GM18861 (cell line): ENCODE results near the gene GABPB1.

Source experiments
- ATAC-seq: cut with Tn5 transposase; IDR thresholded peaks from one replicate; pipeline ENCODE4 v1.9.1; 2021; ENCODE audit not compliant: unreplicated experiment

The GABPB1 gene

GRCh38 chr15:50280271-50280670 lies 74.7 kb downstream of the GABPB1 start:
- ATAC-seq, result no peak

DNA sequence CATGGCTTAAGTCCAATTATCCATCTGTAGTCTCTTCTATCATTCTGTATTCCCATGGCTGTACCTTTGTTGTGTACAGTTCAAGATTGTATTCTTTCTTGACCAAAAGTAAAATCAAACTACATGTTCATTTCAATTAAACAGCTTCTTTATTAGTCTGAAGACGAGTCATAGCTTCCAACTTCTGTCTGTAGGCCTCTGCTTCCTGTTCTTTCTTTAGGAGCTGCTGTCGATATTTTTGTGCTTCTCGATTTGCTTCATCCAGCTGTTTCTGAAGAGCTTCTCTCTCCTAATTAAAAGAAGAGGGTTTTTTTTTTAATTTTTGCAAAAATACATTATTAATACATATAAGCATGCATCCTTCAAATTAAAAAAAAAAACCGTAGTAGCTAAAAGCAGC lies 76.5 kb downstream of the GABPB1 start:
- ATAC-seq, result no peak

GRCh38 chr15:50277370-50277769 lies 77.6 kb downstream of the GABPB1 start:
- no peak for ATAC-seq

DNA sequence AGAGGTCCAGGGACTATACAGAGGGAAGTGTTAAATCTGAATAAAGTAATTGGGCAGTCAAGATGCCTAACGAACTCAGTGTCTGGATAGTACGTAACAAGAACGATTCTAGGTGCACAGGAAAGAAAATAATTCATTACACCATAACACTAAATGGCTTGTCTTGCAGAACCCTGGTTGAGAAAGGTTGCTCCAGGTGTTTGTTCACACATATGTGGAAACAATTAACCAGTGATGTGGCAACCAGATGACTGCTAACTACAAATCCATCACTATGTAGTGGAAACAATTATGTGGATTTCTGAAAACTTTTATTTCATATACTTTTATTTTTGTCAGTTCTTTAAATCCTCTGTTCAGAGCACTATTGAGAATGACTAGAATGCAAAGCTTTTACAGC lies 79.1 kb downstream of the GABPB1 start:
- ATAC-seq, result no peak

- ATAC-seq, result no peak
Observed at GRCh38 chr15:50275091-50275490, 79.9 kb downstream of the GABPB1 start.

DNA sequence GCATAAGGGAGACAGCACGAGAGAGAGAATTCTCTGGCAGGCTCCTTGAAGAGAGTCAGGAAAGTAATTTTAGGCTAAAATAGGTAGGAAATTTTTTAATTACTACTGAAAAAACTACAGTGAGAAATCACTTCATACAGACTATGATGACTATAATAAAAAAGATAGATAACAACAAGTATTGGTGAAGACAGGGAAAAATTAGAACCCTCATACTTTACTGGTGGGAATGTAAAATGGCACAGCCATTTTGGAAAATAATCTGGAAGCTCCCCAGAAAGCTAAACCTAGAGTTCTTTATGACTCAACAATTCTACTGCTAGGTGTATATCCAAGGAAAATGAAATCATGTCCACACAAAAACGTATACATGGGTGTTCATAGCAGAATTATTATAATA lies 87.4 kb downstream of the GABPB1 start:
- no peak for ATAC-seq

GRCh38 chr15:50265620-50266019 lies 89.4 kb downstream of the GABPB1 start, which contains the start of gene HDC:
TSS of gene HDC (minus strand) at chr15:50265726. CDS start at chr15:50265623, 103 bp downstream.
- no peak for ATAC-seq

GRCh38 chr15:50262533-50262932 lies 92.5 kb downstream of the GABPB1 start:
- ATAC-seq, result no peak

DNA sequence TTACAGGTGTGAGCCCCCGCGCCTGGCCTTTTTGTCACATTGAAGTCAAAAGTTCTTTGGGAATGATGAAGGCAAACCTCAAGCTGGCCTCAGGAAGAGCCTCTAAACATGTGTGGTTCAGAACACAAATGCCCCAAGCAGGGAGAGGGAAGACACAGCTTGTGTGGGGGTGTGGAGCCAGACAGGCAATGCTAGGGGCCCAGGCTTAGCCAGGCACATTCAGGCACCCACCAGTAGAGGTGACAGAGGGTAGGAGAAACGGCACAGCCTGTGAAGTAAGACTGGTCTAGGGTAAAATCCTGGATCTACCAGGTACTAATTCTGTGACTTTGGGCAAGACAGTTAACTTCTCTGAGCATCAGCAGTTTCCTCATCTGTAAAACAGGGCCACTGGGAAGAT lies 93.0 kb downstream of the GABPB1 start:
- ATAC-seq, result no peak

DNA sequence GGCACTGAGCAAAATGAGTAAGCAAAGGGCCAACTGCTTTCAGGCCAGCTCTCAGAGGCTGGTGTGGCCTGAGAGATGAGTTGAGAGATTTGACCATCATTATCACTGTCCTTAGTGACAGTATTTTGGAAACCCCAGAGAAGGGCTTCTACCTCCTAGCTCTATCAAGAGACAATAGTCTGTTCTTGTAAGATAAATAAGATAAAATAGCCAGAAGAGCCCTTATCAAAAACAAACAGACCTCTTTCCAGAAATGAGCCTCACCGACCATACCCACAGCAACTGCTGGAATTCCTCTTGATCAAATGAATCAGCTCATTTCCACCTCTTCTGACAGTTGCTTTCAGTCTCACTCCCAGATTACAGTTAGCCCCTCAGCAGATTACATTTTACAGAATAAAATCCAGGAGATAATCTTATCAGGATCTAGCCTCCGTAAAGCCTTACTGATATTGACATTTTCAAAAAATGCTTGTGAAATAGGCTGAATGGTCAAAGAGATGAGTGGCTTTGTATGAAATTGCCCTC lies 94.0 kb downstream of the GABPB1 start:
- peak; percentile 43 for ATAC-seq

DNA sequence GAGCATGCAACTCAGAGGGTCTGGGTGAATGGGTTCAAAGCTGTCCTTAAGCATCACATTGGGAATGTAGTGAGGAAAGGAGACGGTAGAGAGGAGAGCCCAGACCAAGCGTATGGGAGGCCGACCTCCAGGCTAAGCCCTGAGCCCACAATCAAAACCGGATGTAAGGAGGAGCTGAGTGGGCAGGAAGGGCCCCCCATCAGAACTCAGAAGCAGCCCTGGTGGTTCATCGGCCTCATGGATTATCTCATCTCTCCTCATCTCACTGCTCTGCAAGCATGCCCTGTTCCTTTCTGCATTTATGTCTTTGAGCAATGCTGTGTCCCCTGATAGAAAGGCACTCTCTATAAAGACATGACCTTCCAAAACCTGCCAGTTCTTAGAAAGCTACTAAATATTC lies 95.7 kb downstream of the GABPB1 start:
- no peak for ATAC-seq

- no peak for ATAC-seq
Observed at GRCh38 chr15:50257924-50258323, 97.1 kb downstream of the GABPB1 start.

GRCh38 chr15:50257332-50257731 lies 97.7 kb downstream of the GABPB1 start:
- no peak for ATAC-seq

- ATAC-seq, result no peak
Observed at GRCh38 chr15:50256188-50257041, 98.6 kb downstream of the GABPB1 start.

DNA sequence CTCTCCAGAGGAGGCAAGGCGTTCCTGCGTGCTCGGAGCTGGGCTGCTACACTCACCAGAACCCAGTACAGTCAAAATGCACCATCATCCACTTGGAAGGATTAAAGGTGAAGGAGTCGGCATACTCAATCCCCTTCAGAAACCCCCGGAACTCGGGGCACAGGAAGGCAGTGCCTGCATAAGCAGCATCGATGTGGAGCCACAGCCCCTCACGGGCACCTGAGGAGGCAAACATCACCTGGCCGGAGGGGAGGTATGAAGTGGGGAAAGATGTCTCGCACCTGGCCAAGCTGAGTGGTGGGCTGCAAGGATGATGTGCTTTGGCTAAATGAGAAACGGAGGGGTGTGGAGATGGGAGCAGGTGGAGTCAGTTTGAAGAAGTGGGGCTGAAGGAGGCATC lies 102.4 kb downstream of the GABPB1 start:
- ATAC-seq, result no peak

GRCh38 chr15:50251638-50252182 lies 103.3 kb downstream of the GABPB1 start:
- no peak for ATAC-seq

DNA sequence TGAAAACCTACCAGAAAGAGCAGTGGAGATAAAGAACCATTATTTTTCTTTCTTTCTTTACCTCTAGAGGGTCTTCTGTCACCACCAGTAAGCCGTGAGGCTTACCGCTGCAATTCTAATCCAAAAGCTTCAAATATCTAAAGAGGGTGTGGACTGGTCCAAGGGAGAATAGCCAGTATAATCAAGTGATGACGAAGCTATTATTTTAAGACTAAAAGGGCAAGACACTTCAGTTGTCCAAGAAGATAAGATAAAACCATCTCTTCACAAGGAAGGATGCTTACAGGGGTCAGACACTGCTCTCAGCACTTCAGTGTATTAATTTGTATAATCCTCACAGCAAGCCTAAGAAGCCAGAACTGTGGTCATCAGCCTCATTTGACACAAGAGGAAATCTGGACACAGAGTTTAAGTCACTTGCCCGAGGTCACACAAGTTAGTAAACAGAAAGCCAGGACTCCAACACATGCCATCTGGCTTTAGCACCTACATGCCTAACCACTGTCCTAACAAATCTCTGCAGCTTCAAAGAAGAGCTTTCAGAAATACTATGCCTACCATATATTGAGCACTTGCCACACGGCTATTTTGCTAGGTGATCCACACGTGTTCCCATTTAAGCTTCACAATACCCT lies 104.1 kb downstream of the GABPB1 start:
- ATAC-seq, result no peak

- ATAC-seq, result no peak
Observed at GRCh38 chr15:50249704-50250103, 105.3 kb downstream of the GABPB1 start.

DNA sequence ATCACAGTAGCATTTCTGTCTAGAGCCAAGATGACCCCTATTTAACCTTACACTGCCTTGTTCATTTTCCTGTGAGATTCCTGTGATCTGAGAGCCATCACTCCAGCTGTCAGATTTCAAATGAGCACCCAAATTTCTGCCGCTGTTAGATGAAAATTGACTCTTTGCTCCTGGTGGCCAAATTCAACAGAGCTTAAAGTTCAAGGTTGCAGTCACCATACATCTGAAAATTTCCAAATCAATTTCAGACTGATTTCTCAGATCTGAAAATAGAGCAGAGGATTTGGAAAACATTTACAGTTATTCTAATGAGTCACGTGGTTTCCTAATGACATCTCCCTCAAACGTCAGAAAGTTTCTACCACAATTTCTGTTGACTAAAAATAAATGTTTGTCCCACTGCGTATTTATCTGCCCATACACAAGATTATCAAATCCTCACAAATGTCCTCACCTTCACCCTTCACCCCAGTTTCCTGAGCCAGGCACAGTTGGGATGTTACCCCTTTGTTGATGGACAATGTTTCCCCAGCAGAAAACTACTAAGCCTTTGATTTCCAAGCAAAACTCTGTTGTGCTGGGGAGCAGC lies 105.9 kb downstream of the GABPB1 start:
- no peak for ATAC-seq

DNA sequence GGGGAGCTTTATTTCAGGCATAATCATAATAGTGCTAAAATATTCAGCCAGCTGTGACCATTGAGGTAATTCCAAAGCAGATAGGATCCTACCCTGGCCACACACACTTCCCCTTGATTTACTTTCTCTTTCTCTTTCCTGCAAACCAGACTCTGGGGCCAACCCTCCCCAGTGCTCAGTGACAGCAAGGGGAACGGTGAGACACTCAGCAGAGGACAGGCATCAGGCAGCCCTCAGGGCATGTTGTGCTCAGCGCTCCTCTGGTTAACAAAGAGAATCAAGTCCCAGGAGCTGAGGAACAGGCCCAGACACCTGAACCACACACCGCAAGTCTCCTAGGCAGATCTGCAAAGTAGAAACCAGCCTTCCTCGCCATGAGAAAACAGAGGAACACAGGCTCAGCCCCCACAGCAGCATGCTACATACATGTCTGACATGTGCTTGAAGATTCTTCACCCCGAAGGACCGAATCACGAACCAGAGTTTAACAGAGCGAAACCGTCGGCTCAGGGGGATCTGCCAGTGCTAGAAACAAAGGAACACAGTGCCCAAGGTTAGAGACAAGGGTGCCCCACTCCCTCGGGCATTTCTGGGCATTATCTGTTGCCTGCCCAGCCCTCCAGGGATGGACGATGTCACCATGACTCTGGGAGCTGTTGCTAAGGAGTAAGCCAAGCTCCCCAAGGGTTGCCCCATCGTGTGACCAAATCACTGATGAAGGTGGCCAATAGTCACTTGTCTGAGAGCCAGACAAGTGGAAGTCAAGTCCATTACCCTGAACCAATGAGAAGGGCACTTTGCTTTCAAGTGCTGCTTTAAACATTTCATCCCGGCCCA lies 107.0 kb downstream of the GABPB1 start:
- peak; percentile 93 for ATAC-seq

- no peak for ATAC-seq
Observed at GRCh38 chr15:50246631-50247030, 108.4 kb downstream of the GABPB1 start.
